Keratinocyte (primary cell): Measurements from ENCODE around the gene NT5C1A. TPM values are rescaled to one million over a fixed set of nuclear protein-coding genes. Genes with fewer than 3 reads are reported as not detected.

ENCODE experiments used
- DNase-seq: peaks from one replicate; pipeline ENCODE4 v3.0.0-alpha.2; 2011; ENCODE audit warnings: low read depth, missing footprints, low spot score
- FAIRE-seq: peaks from 2 replicates; lab custom pipeline; 2011; peaks lifted over from hg19 to GRCh38; lab: Jason Lieb, UNC
- H2AFZ ChIP-seq: 2 replicates; pipeline ENCODE4 v1.6.0; 2012; ENCODE audit warnings: low read length, control low read depth, inconsistent platforms; ENCODE audit not compliant: control insufficient read depth
- H3K27ac ChIP-seq: 2 replicates; pipeline ENCODE4 v1.5.1; 2011; ENCODE audit warnings: low read length; ENCODE audit not compliant: control insufficient read depth, insufficient read depth
- H3K27me3 ChIP-seq: 3 replicates; pipeline ENCODE4 v1.6.0; 2011; ENCODE audit warnings: low read length; ENCODE audit not compliant: control insufficient read depth, insufficient read depth; ENCODE audit errors: extremely low read depth
- H3K36me3 ChIP-seq, 2 experiments: 2 replicates in 1 of 2; 3 replicates in 1 of 2; pipeline ENCODE4 v1.5.1; 2011; ENCODE audit warnings: low read length in 2 of 2, mild to moderate bottlenecking in 1 of 2; ENCODE audit not compliant: control insufficient read depth in 2 of 2, insufficient read depth in 2 of 2; ENCODE audit errors: extremely low read depth in 1 of 2
- H3K4me1 ChIP-seq: 3 replicates; pipeline ENCODE4 v1.5.1; 2011; ENCODE audit warnings: low read length; ENCODE audit not compliant: control insufficient read depth, insufficient read depth; ENCODE audit errors: extremely low read depth
- H3K4me2 ChIP-seq: 3 replicates; pipeline ENCODE4 v1.6.0; 2011; ENCODE audit warnings: low read depth, low read length; ENCODE audit not compliant: control insufficient read depth, insufficient read depth; ENCODE audit errors: extremely low read depth
- H3K4me3 ChIP-seq, 3 experiments: fragments of 200-600 bp in 1 of 3; sonication (generic) in 1 of 3; 2 replicates in 2 of 3; 3 replicates in 1 of 3; pipeline ENCODE4 v1.5.1; 2011 to 2016; ENCODE audit warnings: low read length in 3 of 3, mild to moderate bottlenecking in 3 of 3, control low read depth in 2 of 3, inconsistent platforms in 1 of 3, low read depth in 1 of 3, mixed read lengths in 1 of 3, mixed run types in 1 of 3, moderate library complexity in 1 of 3; ENCODE audit not compliant: control insufficient read depth in 2 of 3, insufficient read depth in 2 of 3; ENCODE audit errors: extremely low read depth in 1 of 3
- H3K79me2 ChIP-seq: 2 replicates; pipeline ENCODE4 v1.6.0; 2012; ENCODE audit warnings: low read length; ENCODE audit not compliant: control insufficient read depth, insufficient read depth
- H3K9ac ChIP-seq: 3 replicates; pipeline ENCODE4 v1.6.0; 2011; ENCODE audit warnings: low read length; ENCODE audit not compliant: control insufficient read depth, insufficient read depth; ENCODE audit errors: extremely low read depth
- H3K9me1 ChIP-seq: 3 replicates; pipeline ENCODE4 v1.6.0; 2011; ENCODE audit warnings: low read length; ENCODE audit not compliant: control insufficient read depth, insufficient read depth; ENCODE audit errors: extremely low read depth
- H3K9me3 ChIP-seq: 2 replicates; pipeline ENCODE4 v1.5.1; 2012; ENCODE audit warnings: low read depth, low read length; ENCODE audit not compliant: control insufficient read depth
- H4K20me1 ChIP-seq: 3 replicates; pipeline ENCODE4 v1.6.0; 2011; ENCODE audit warnings: low read length; ENCODE audit not compliant: control insufficient read depth, insufficient read depth; ENCODE audit errors: extremely low read depth
- CTCF ChIP-seq, 3 experiments: IDR thresholded peaks in 1 of 3; conservative IDR thresholded peaks in 1 of 3; optimal IDR thresholded peaks in 1 of 3; 2 replicates in 2 of 3; 3 replicates in 1 of 3; pipeline versions ENCODE3 to v1.5.1; 2011; ENCODE audit warnings: low read length in 3 of 3, mild to moderate bottlenecking in 3 of 3, moderate library complexity in 2 of 3, control low read depth in 1 of 3, inconsistent platforms in 1 of 3; ENCODE audit not compliant: insufficient read depth in 2 of 3; ENCODE audit errors: extremely low read depth in 1 of 3
- EZH2 ChIP-seq: IDR thresholded peaks from one replicate; pipeline ENCODE4 v1.6.1; 2012; ENCODE audit warnings: inconsistent platforms, mild to moderate bottlenecking, low read length, moderate library complexity
- dilution Hi-C: fragments of 300-500 bp; cut with MboI; formaldehyde crosslinking; loops from one replicate; pipeline ENCODE4 v1.7.0; 2020; ENCODE audit warnings: low sequenced_read_pairs; ENCODE audit not compliant: extremely low pct_ligation_motif_present
- polyA plus RNA-seq, 5 experiments: library from polyadenylated mRNA; depleted of rRNA in 3 of 5; stranded (reverse) in 3 of 5; stranded (forward) in 1 of 5; unstranded in 1 of 5; fragments of >200 nt; gene quantifications; 1 replicate in 1 of 5; 2 replicates in 3 of 5; 3 replicates in 1 of 5; pipeline versions ENCODE4 v1.2.1 to v1.2.3, GENCODE V29; 2011 to 2012; ENCODE audit warnings: missing spikeins in 2 of 5, low read depth in 1 of 5, low replicate concordance in 1 of 5

Gene NT5C1A
- polyA plus RNA-seq, 1 donor (not counting 4 experiments of a cell fraction or from before 2014, with no cell fraction given): not detected

GRCh38 chr1:39711104-39711965 is 39.4 kb upstream of the NT5C1A start:
- H3K4me3 ChIP-seq: no peak overlapping the region
- H3K36me3 ChIP-seq: no peaks in the 10 kb centered on the region
- H3K27ac ChIP-seq: no peak overlapping the region
- FAIRE-seq (no peak), DNase-seq (no peak)
- no peak overlapping the region for H3K4me2 ChIP-seq
- TF ChIP-seq EZH2 (no peak), CTCF (optimal IDR thresholded peaks at IDR 0.05 in 1 of 3, IDR thresholded peaks at IDR 0.05 in 1 of 3, conservative IDR thresholded peaks at IDR 0.05 in 1 of 3; ENCODE audit: extremely low read depth in 1 of 3, insufficient read depth in 2 of 3, low read length in 3 of 3) (no peak)
- H4K20me1 ChIP-seq: no peaks in the 10 kb centered on the region
- H3K4me1 ChIP-seq: no peaks in the 10 kb centered on the region
- H3K9me3 ChIP-seq: no peaks in the 10 kb centered on the region
- H3K27me3 ChIP-seq: peaks cover 3% of the 10 kb centered on the region
- H2AFZ ChIP-seq: no peak overlapping the region
- no peak overlapping the region for H3K9ac ChIP-seq
- no peaks in the 10 kb centered on the region for H3K79me2 ChIP-seq
- H3K9me1 ChIP-seq: no peaks in the 10 kb centered on the region
- dilution Hi-C loops: no loop called here

GRCh38 chr1:39707506-39707905 is 35.6 kb upstream of the NT5C1A start:
- Histone ChIP-seq H3K27ac (no peak overlapping the region), H3K79me2 (no peaks in the 10 kb centered on the region), H2AFZ (no peak overlapping the region), H3K9ac (no peak overlapping the region), H3K4me2 (no peak overlapping the region), H3K36me3 (no peaks in the 10 kb centered on the region), H3K4me3 (no peak overlapping the region), H4K20me1 (no peaks in the 10 kb centered on the region), H3K9me1 (no peaks in the 10 kb centered on the region), H3K27me3 (no peaks in the 10 kb centered on the region), H3K4me1 (no peaks in the 10 kb centered on the region), H3K9me3 (no peaks in the 10 kb centered on the region)
- dilution Hi-C loops: no loop called here
- DNase-seq (no peak), FAIRE-seq (no peak)
- TF ChIP-seq CTCF (optimal IDR thresholded peaks at IDR 0.05 in 1 of 3, IDR thresholded peaks at IDR 0.05 in 1 of 3, conservative IDR thresholded peaks at IDR 0.05 in 1 of 3; ENCODE audit: extremely low read depth in 1 of 3, insufficient read depth in 2 of 3, low read length in 3 of 3) (no peak), EZH2 (no peak)
